HepG2 (cell line): ENCODE results near the gene ZNF213. TPM values are rescaled to one million over a fixed set of nuclear protein-coding genes. Genes with fewer than 3 reads are reported as not detected.
A peak's percentile ranks its signal among the peaks of the same experiment; 100 is the strongest.

Source experiments
- CCDC6 ChIP-seq: sonication (generic); formaldehyde crosslinking; IDR thresholded peaks from 2 replicates; pipeline ENCODE4 v1.8.1; 2022; ENCODE audit warnings: mild to moderate bottlenecking, missing genetic modification reagents, moderate library complexity
- FOXC1 ChIP-seq: sonication (generic); formaldehyde crosslinking; IDR thresholded peaks from 2 replicates; pipeline ENCODE4 v1.8.0; 2022; ENCODE audit warnings: mild to moderate bottlenecking, missing genetic modification reagents, borderline replicate concordance
- IKZF4 ChIP-seq: sonication (generic); formaldehyde crosslinking; IDR thresholded peaks from 2 replicates; pipeline ENCODE4 v1.5.1; 2020; ENCODE audit warnings: borderline replicate concordance, mild to moderate bottlenecking, low read depth, missing genetic modification reagents; ENCODE audit errors: not compliant biosample characterization
- KMT2B ChIP-seq: IDR thresholded peaks from 2 replicates; pipeline ENCODE4 v1.6.1; 2016; ENCODE audit warnings: missing genetic modification reagents, missing compliant biosample characterization
- MAFK ChIP-seq, 2 experiments: IDR thresholded peaks in 1 of 2; conservative IDR thresholded peaks in 1 of 2; 2 replicates each; pipeline ENCODE4 v1.6.1; 2011; ENCODE audit warnings: improper control_type of control experiment in 2 of 2, low read length in 2 of 2
- MIER3 ChIP-seq: IDR thresholded peaks from 2 replicates; pipeline ENCODE4 v1.6.1; 2016; ENCODE audit warnings: missing compliant biosample characterization, borderline replicate concordance
- MIXL1 ChIP-seq: IDR thresholded peaks from 2 replicates; pipeline ENCODE4 v1.6.1; 2016
- PPARG ChIP-seq: conservative IDR thresholded peaks from 2 replicates; pipeline ENCODE4 v1.6.1; 2016; ENCODE audit warnings: missing biosample characterization, missing genetic modification reagents
- REL ChIP-seq: sonication (generic); formaldehyde crosslinking; conservative IDR thresholded peaks from 2 replicates; pipeline ENCODE4 v1.8.0; 2022; ENCODE audit warnings: mild to moderate bottlenecking, missing genetic modification reagents, moderate library complexity
- SATB2 ChIP-seq: sonication (generic); formaldehyde crosslinking; IDR thresholded peaks from 2 replicates; pipeline ENCODE4 v1.5.0; 2020; ENCODE audit warnings: missing genetic modification reagents
- XBP1 ChIP-seq: sonication (generic); formaldehyde crosslinking; IDR thresholded peaks from 2 replicates; pipeline ENCODE4 v1.5.0; 2020; ENCODE audit warnings: missing genetic modification reagents
- ZFP36L2 ChIP-seq: sonication (generic); formaldehyde crosslinking; IDR thresholded peaks from 2 replicates; pipeline ENCODE4 v1.4.0; 2020; ENCODE audit warnings: missing genetic modification reagents
- ZKSCAN5 ChIP-seq: sonication (generic); formaldehyde crosslinking; IDR thresholded peaks from 2 replicates; pipeline ENCODE4 v1.5.1; 2020; ENCODE audit warnings: mild to moderate bottlenecking, missing genetic modification reagents
- ZMYM3 ChIP-seq: sonication (generic); formaldehyde crosslinking; IDR thresholded peaks from 2 replicates; pipeline ENCODE4 v1.5.1; 2020; ENCODE audit warnings: mild to moderate bottlenecking, missing genetic modification reagents
- ZNF180 ChIP-seq: sonication (generic); formaldehyde crosslinking; IDR thresholded peaks from 2 replicates; pipeline ENCODE4 v1.4.0; 2020; ENCODE audit warnings: low read depth, missing genetic modification reagents, borderline replicate concordance
- ZNF484 ChIP-seq: sonication (generic); formaldehyde crosslinking; IDR thresholded peaks from 2 replicates; pipeline ENCODE4 v1.5.1; 2020; ENCODE audit warnings: mild to moderate bottlenecking, low read depth, missing genetic modification reagents, borderline replicate concordance
- ZNF556 ChIP-seq: sonication (generic); formaldehyde crosslinking; IDR thresholded peaks from 2 replicates; pipeline ENCODE4 v1.4.0; 2020; ENCODE audit warnings: mild to moderate bottlenecking, missing genetic modification reagents, borderline replicate concordance
- ZNF564 ChIP-seq: sonication (generic); formaldehyde crosslinking; IDR thresholded peaks from 2 replicates; pipeline ENCODE4 v1.8.1; 2023; ENCODE audit warnings: mild to moderate bottlenecking, missing genetic modification reagents
- ZNF614 ChIP-seq: IDR thresholded peaks from 2 replicates; pipeline ENCODE4 v1.6.1; 2018; ENCODE audit warnings: missing biosample characterization, missing genetic modification reagents, inconsistent platforms, borderline replicate concordance
- ZNF792 ChIP-seq: IDR thresholded peaks from 2 replicates; pipeline ENCODE4 v1.6.1; 2016
- polyA plus RNA-seq, 8 experiments: library from polyadenylated mRNA; depleted of rRNA in 3 of 8; stranded (reverse) in 7 of 8; unstranded in 1 of 8; fragments of >200 nt; fragmentation: Illumina TruSeq in 4 of 8; extraction: Trizol in 4 of 8; gene quantifications; 2 replicates each; pipeline versions ENCODE4 v1.2.1 to v1.2.3, GENCODE V29; 2011 to 2016; ENCODE audit warnings: low read depth in 4 of 8, missing spikeins in 1 of 8, mixed read lengths in 1 of 8; ENCODE audit not compliant: insufficient read depth in 1 of 8
- total RNA-seq, 5 experiments: library from RNA; depleted of rRNA; stranded (reverse); fragments of >200 nt; fragmentation: Illumina TruSeq; extraction: Trizol; gene quantifications; 2 replicates each; pipeline ENCODE4 v1.2.3, GENCODE V29; 2016; ENCODE audit warnings: low read depth in 1 of 5
- TF ChIP-seq, protein P1 (sequence below): sonication (generic); formaldehyde crosslinking; conservative IDR thresholded peaks from 2 replicates; pipeline ENCODE4 v1.8.0; 2022; ENCODE audit warnings: mild to moderate bottlenecking, moderate library complexity, missing genetic modification reagents
- TF ChIP-seq, protein P2 (sequence below): IDR thresholded peaks from 2 replicates; pipeline ENCODE4 v1.6.1; 2016; ENCODE audit warnings: low read depth, control low read depth
- TF ChIP-seq, protein P3 (sequence below): sonication (generic); formaldehyde crosslinking; conservative IDR thresholded peaks from 2 replicates; pipeline ENCODE4 v1.8.0; 2022; ENCODE audit warnings: missing genetic modification reagents
- TF ChIP-seq, protein P4 (sequence below): sonication (generic); formaldehyde crosslinking; IDR thresholded peaks from 2 replicates; pipeline ENCODE4 v1.8.0; 2022; ENCODE audit warnings: mild to moderate bottlenecking, missing genetic modification reagents, moderate library complexity

Gene ZNF213
- total and polyA plus RNA-seq, 2 of the 13 experiments (the other 11 are each of a cell fraction or from before 2014, with no cell fraction given), result 0.59 to 0.97 TPM

DNA sequence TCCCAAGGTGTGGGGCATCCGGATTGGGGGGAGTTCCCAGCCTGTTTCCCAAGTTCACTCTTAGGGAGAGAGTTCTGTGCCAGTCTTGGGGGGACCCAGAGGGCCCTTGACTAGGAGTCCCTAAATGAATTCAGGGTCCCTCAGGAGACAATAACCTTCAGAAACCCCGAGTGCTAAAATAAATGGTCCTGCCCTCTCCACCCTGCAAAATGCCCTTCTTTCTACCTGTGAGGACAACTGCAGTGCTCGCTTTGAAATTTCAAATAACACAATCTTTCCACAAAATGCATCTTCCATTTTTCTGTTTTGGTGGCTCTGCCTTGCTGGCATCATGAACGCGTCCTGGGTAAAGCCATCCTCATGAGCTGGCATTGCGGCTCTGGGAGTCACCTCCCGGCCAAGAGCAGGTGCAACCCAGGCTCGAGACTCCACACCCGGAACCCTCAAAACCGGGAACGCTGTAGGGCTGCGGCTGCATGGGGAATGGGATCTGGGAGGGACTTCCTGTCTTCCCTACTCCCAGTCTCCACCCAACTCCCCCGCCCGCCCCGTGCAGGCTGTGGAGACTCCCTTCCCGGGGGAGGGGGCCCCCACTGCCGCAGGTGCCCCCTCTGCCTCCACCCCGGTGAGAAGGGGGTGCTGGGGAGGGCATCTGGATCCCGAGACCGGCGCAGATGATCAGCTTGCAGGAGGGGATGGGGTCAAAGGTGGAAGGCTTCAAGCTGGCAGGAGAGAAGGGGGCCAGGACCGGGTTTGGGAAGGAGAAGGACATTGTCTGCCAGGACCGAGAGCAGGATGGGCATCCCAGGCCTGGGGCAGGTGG, 22.6 kb upstream of the ZNF213 start, which contains the start of gene ZNF205 (continued):
- TF ChIP-seq, protein P1, sequence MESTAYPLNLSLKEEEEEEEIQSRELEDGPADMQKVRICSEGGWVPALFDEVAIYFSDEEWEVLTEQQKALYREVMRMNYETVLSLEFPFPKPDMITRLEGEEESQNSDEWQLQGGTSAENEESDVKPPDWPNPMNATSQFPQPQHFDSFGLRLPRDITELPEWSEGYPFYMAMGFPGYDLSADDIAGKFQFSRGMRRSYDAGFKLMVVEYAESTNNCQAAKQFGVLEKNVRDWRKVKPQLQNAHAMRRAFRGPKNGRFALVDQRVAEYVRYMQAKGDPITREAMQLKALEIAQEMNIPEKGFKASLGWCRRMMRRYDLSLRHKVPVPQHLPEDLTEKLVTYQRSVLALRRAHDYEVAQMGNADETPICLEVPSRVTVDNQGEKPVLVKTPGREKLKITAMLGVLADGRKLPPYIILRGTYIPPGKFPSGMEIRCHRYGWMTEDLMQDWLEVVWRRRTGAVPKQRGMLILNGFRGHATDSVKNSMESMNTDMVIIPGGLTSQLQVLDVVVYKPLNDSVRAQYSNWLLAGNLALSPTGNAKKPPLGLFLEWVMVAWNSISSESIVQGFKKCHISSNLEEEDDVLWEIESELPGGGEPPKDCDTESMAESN (CRISPR knock-in tag), result peak; percentile 66; the same call in 1 of the 2 replicates
- TF ChIP-seq, protein P2, sequence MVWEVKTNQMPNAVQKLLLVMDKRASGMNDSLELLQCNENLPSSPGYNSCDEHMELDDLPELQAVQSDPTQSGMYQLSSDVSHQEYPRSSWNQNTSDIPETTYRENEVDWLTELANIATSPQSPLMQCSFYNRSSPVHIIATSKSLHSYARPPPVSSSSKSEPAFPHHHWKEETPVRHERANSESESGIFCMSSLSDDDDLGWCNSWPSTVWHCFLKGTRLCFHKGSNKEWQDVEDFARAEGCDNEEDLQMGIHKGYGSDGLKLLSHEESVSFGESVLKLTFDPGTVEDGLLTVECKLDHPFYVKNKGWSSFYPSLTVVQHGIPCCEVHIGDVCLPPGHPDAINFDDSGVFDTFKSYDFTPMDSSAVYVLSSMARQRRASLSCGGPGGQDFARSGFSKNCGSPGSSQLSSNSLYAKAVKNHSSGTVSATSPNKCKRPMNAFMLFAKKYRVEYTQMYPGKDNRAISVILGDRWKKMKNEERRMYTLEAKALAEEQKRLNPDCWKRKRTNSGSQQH, result peak; percentile 28; the same call in 1 of the 2 replicates
- TF ChIP-seq FOXC1 (CRISPR knock-in tag) (peak; percentile 30; the same call in 1 of the 2 replicates), ZKSCAN5 (no peak), ZNF556 (CRISPR knock-in tag) (peak; percentile 87; the same call in 1 of the 2 replicates), MAFK (conservative IDR thresholded peaks at IDR 0.05 in 1 of 2, IDR thresholded peaks at IDR 0.05 in 1 of 2; ENCODE audit: low read length in 2 of 2) (no peak), ZNF564 (no peak), SATB2 (CRISPR knock-in tag) (no peak), CCDC6 (no peak), XBP1 (no peak), ZNF484 (CRISPR knock-in tag) (no peak), PPARG (no peak), IKZF4 (CRISPR knock-in tag) (peak; percentile 52), ZNF180 (no peak), MIXL1 (CRISPR knock-in tag) (peak; percentile 74; the same call in 1 of the 2 replicates), ZNF614 (CRISPR knock-in tag) (no peak), MIER3 (CRISPR knock-in tag) (peak; percentile 83; the same call in 1 of the 2 replicates), KMT2B (CRISPR knock-in tag) (peak; percentile 91), ZMYM3 (CRISPR knock-in tag) (no peak), ZFP36L2 (CRISPR knock-in tag) (no peak), REL (no peak), ZNF792 (CRISPR knock-in tag) (peak; percentile 44; the same call in 1 of the 2 replicates)
- TF ChIP-seq, protein P3, sequence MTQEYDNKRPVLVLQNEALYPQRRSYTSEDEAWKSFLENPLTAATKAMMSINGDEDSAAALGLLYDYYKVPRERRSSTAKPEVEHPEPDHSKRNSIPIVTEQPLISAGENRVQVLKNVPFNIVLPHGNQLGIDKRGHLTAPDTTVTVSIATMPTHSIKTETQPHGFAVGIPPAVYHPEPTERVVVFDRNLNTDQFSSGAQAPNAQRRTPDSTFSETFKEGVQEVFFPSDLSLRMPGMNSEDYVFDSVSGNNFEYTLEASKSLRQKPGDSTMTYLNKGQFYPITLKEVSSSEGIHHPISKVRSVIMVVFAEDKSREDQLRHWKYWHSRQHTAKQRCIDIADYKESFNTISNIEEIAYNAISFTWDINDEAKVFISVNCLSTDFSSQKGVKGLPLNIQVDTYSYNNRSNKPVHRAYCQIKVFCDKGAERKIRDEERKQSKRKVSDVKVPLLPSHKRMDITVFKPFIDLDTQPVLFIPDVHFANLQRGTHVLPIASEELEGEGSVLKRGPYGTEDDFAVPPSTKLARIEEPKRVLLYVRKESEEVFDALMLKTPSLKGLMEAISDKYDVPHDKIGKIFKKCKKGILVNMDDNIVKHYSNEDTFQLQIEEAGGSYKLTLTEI (CRISPR knock-in tag), result no peak
- TF ChIP-seq, protein P4, sequence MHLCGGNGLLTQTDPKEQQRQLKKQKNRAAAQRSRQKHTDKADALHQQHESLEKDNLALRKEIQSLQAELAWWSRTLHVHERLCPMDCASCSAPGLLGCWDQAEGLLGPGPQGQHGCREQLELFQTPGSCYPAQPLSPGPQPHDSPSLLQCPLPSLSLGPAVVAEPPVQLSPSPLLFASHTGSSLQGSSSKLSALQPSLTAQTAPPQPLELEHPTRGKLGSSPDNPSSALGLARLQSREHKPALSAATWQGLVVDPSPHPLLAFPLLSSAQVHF, result no peak
